Neural cell (in vitro differentiated cells): ENCODE results near the gene GPR150. TPM values are rescaled to one million over a fixed set of nuclear protein-coding genes. Genes with fewer than 3 reads are reported as not detected.

Experiments
- H2AFZ ChIP-seq: fragments of 200-600, 300-800 bp; sonication (generic), shearing (Covaris generic); 2 replicates; pipeline ENCODE4 v1.6.0; 2014; ENCODE audit warnings: low read depth, mild to moderate bottlenecking, antibody characterized with exemption, low read length, moderate library complexity
- H3F3A ChIP-seq: fragments of 200-600 bp; shearing (Covaris generic); 2 replicates; pipeline ENCODE4 v1.6.1; 2016; ENCODE audit warnings: mild to moderate bottlenecking, moderate library complexity, mixed read lengths, antibody characterized with exemption, low read length; ENCODE audit not compliant: insufficient read depth, poor library complexity, severe bottlenecking
- H3K27ac ChIP-seq: fragments of 200-600, 300-800 bp; sonication (generic), shearing (Covaris generic); 2 replicates; pipeline ENCODE4 v1.5.1; 2014; ENCODE audit warnings: mild to moderate bottlenecking, low read length, moderate library complexity
- H3K27me3 ChIP-seq: fragments of 300-800, 200-600 bp; sonication (generic), shearing (Covaris generic); 2 replicates; pipeline ENCODE4 v1.6.0; 2014; ENCODE audit warnings: mild to moderate bottlenecking, low read depth, low read length, moderate library complexity; ENCODE audit not compliant: insufficient read depth
- H3K36me3 ChIP-seq: fragments of 300-800, 200-600 bp; sonication (generic), shearing (Covaris generic); 2 replicates; pipeline ENCODE4 v1.5.1; 2014; ENCODE audit warnings: mild to moderate bottlenecking, antibody characterized with exemption, low read length, moderate library complexity; ENCODE audit not compliant: insufficient read depth
- H3K4me2 ChIP-seq: fragments of 300-800, 200-600 bp; sonication (generic), shearing (Covaris generic); 2 replicates; pipeline ENCODE4 v1.6.0; 2014; ENCODE audit warnings: mild to moderate bottlenecking, low read length
- H3K4me3 ChIP-seq: fragments of 300-800, 200-600 bp; sonication (generic), shearing (Covaris generic); 2 replicates; pipeline ENCODE4 v1.5.1; 2014; ENCODE audit warnings: mild to moderate bottlenecking, low read length, moderate library complexity
- H3K79me2 ChIP-seq: fragments of 200-600 bp; shearing (Covaris generic); replicated peaks from 2 replicates; pipeline ENCODE4 v1.6.0; 2014; ENCODE audit warnings: mild to moderate bottlenecking, low read length, moderate library complexity; ENCODE audit not compliant: insufficient read depth
- H3K9ac ChIP-seq: fragments of 300-800, 200-600 bp; sonication (generic), shearing (Covaris generic); 2 replicates; pipeline ENCODE4 v1.6.1; 2016; ENCODE audit warnings: mild to moderate bottlenecking, low read length, mixed read lengths
- H3K9me2 ChIP-seq: fragments of 200-600 bp; shearing (Covaris generic); 2 replicates; pipeline ENCODE4 v1.6.1; 2016; ENCODE audit warnings: mild to moderate bottlenecking, low read length, mixed read lengths; ENCODE audit not compliant: insufficient read depth
- H3K9me3 ChIP-seq: fragments of 200-600, 300-800 bp; sonication (generic), shearing (Covaris generic); 2 replicates; pipeline ENCODE4 v1.6.1; 2016; ENCODE audit warnings: mild to moderate bottlenecking, mixed run types, low read length, moderate library complexity, mixed read lengths
- H4K20me1 ChIP-seq: fragments of 200-600 bp; shearing (Covaris generic); 2 replicates; pipeline ENCODE4 v1.6.1; 2016; ENCODE audit warnings: mild to moderate bottlenecking, mixed run types; ENCODE audit not compliant: insufficient read depth
- CTCF ChIP-seq: fragments of 450-650 bp; IDR thresholded peaks from 2 replicates; pipeline ENCODE4 v1.5.1; 2014; ENCODE audit warnings: antibody characterized with exemption, mild to moderate bottlenecking, moderate library complexity; ENCODE audit not compliant: poor library complexity, severe bottlenecking
- EP300 ChIP-seq: fragments of 450-650 bp; conservative IDR thresholded peaks from 2 replicates; pipeline ENCODE4 v1.6.1; 2014; ENCODE audit warnings: antibody characterized with exemption, mild to moderate bottlenecking, moderate library complexity; ENCODE audit not compliant: poor library complexity, severe bottlenecking
- EZH2 ChIP-seq: fragments of 200-600, 300-800 bp; shearing (Covaris generic), sonication (generic); IDR thresholded peaks from 2 replicates; pipeline ENCODE4 v1.6.1; 2014; ENCODE audit warnings: antibody characterized with exemption, low read length, borderline replicate concordance, mild to moderate bottlenecking; ENCODE audit not compliant: insufficient read depth, poor library complexity, severe bottlenecking
- MXI1 ChIP-seq: fragments of 450-650 bp; conservative IDR thresholded peaks from 2 replicates; pipeline ENCODE4 v1.6.1; 2014; ENCODE audit warnings: antibody characterized with exemption, mild to moderate bottlenecking; ENCODE audit not compliant: poor library complexity, severe bottlenecking
- POLR2AphosphoS5 ChIP-seq: IDR thresholded peaks from 2 replicates; pipeline ENCODE4 v1.6.1; 2012
- RAD21 ChIP-seq: fragments of 450-650 bp; conservative IDR thresholded peaks from 2 replicates; pipeline ENCODE4 v1.6.1; 2014; ENCODE audit warnings: antibody characterized with exemption, mild to moderate bottlenecking, moderate library complexity
- SMC3 ChIP-seq: fragments of 450-650 bp; conservative IDR thresholded peaks from 2 replicates; pipeline ENCODE4 v1.6.1; 2014; ENCODE audit warnings: antibody characterized with exemption, mild to moderate bottlenecking, moderate library complexity; ENCODE audit not compliant: poor library complexity
- TAF1 ChIP-seq: IDR thresholded peaks from 2 replicates; pipeline ENCODE4 v1.6.1; 2012; ENCODE audit warnings: low read depth
- polyA plus RNA-seq: library from polyadenylated mRNA; depleted of rRNA; stranded (reverse); fragments of >200 nt; gene quantifications from 2 replicates; pipeline ENCODE4 v1.2.3, GENCODE V29; 2014
- TF ChIP-seq, protein P1 (sequence below): IDR thresholded peaks from 2 replicates; pipeline ENCODE4 v1.6.1; 2012; ENCODE audit warnings: borderline replicate concordance

GPR150 gene
- polyA plus RNA-seq, 1 donor from 2014 or later, result not detected

DNA sequence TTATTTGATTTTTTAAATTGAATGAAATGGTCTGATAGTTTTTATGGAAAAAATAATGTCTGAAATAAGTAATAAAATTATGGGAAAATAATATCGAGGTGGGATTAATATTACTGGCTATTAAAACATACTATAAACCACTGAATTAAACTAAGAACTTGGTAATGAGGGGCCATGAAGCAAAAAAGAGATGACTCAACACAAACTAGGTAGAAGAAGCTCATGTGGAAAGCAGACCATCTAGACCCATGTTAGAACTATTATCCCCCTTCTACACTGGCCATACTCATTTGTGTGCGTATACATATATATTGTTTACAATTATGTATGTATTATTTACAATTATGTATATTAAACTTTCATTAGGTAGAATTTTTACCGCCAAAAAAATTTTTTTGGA, 8.5 kb upstream of the GPR150 start:
- no peaks in the 10 kb centered on the region for H3K27me3 ChIP-seq
- no peak for TF ChIP-seq RAD21
- TF ChIP-seq, protein P1, sequence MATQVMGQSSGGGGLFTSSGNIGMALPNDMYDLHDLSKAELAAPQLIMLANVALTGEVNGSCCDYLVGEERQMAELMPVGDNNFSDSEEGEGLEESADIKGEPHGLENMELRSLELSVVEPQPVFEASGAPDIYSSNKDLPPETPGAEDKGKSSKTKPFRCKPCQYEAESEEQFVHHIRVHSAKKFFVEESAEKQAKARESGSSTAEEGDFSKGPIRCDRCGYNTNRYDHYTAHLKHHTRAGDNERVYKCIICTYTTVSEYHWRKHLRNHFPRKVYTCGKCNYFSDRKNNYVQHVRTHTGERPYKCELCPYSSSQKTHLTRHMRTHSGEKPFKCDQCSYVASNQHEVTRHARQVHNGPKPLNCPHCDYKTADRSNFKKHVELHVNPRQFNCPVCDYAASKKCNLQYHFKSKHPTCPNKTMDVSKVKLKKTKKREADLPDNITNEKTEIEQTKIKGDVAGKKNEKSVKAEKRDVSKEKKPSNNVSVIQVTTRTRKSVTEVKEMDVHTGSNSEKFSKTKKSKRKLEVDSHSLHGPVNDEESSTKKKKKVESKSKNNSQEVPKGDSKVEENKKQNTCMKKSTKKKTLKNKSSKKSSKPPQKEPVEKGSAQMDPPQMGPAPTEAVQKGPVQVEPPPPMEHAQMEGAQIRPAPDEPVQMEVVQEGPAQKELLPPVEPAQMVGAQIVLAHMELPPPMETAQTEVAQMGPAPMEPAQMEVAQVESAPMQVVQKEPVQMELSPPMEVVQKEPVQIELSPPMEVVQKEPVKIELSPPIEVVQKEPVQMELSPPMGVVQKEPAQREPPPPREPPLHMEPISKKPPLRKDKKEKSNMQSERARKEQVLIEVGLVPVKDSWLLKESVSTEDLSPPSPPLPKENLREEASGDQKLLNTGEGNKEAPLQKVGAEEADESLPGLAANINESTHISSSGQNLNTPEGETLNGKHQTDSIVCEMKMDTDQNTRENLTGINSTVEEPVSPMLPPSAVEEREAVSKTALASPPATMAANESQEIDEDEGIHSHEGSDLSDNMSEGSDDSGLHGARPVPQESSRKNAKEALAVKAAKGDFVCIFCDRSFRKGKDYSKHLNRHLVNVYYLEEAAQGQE, result no peak
- TF ChIP-seq EZH2, result no peak
- no peak for TF ChIP-seq MXI1
- TF ChIP-seq TAF1, result no peak
- no peak for TF ChIP-seq EP300
- TF ChIP-seq SMC3, result no peak
- no peak for TF ChIP-seq POLR2AphosphoS5
- no peak for TF ChIP-seq CTCF
- H3K9me2 ChIP-seq, result no peaks in the 10 kb centered on the region
- H3K9me3 ChIP-seq, result no peaks in the 10 kb centered on the region
- H4K20me1 ChIP-seq, result no peaks in the 10 kb centered on the region
- no peak overlapping the region for H3K27ac ChIP-seq
- no peaks in the 10 kb centered on the region for H3F3A ChIP-seq
- no peak overlapping the region for H3K4me3 ChIP-seq
- no peak overlapping the region for H3K9ac ChIP-seq
- no peaks in the 10 kb centered on the region for H3K36me3 ChIP-seq
- no peaks in the 10 kb centered on the region for H3K79me2 ChIP-seq
- no peak overlapping the region for H3K4me2 ChIP-seq
- H2AFZ ChIP-seq, result no peak overlapping the region

DNA sequence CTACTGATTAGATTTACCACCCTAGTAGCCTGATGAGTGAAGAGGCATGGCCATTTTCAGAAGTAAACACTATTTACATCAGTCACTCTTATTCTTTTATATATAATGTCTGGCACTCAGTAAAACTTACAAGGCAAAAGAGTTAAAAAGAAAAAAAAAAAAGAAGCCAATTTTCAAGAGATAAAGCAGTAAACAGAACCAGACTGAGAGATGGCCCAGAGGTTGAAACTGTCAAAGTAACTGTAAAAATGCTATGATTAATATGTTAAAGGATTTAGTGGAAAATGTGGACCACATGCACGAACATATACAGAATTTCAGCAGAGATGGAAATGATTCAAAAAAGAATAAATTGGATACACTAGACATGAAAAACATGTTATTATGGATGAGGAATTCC, 6.4 kb upstream of the GPR150 start:
- Histone ChIP-seq H3K79me2 (no peaks in the 10 kb centered on the region), H3K9ac (no peak overlapping the region), H3K36me3 (no peaks in the 10 kb centered on the region), H3F3A (no peaks in the 10 kb centered on the region), H3K27ac (no peak overlapping the region), H3K27me3 (peaks cover 10% of the 10 kb centered on the region), H2AFZ (no peak overlapping the region), H4K20me1 (no peaks in the 10 kb centered on the region), H3K9me2 (no peaks in the 10 kb centered on the region), H3K9me3 (no peaks in the 10 kb centered on the region), H3K4me2 (no peak overlapping the region), H3K4me3 (no peak overlapping the region)
- TF ChIP-seq SMC3, result no peak
- TF ChIP-seq, protein P1, result no peak
- TF ChIP-seq RAD21, result no peak
- no peak for TF ChIP-seq EP300
- no peak for TF ChIP-seq CTCF
- TF ChIP-seq MXI1, result no peak
- no peak for TF ChIP-seq EZH2
- no peak for TF ChIP-seq TAF1
- no peak for TF ChIP-seq POLR2AphosphoS5
